Gastroesophageal sphincter (tissue), 4 donors: Measurements from ENCODE around the gene PTPRD. TPM values are rescaled to one million over a fixed set of nuclear protein-coding genes. Genes with fewer than 3 reads are reported as not detected.
"Not testable (repeated sequence)": the region's sequence is repeated elsewhere in the genome, so short reads cannot be mapped to it uniquely, and the experiment has no call there.

ENCODE experiments used
- ATAC-seq: fragments of 150-250 bp; one replicate; pipeline ENCODE4 v1.9.1; 2016; ENCODE audit warnings: mild to moderate bottlenecking, moderate library complexity
- H3K27ac ChIP-seq, 4 donors: fragments of 200-600 bp; sonication (generic) in 3 of 4; 1 replicate in 3 of 4; 2 replicates in 1 of 4; pipeline ENCODE4 v1.5.1; 2016 to 2019
- H3K27me3 ChIP-seq: fragments of 200-600 bp; sonication (generic); one replicate; pipeline ENCODE4 v1.5.1; 2019
- H3K36me3 ChIP-seq, 2 donors: fragments of 200-600 bp; sonication (generic); one replicate each; pipeline ENCODE4 v1.5.1; 2019; ENCODE audit warnings: control low read depth in 1 of 2
- H3K4me1 ChIP-seq, 3 donors: fragments of 200-600 bp; sonication (generic); 1 replicate in 2 of 3; 2 replicates in 1 of 3; pipeline ENCODE4 v1.5.1; 2016 to 2019; ENCODE audit warnings: control low read depth in 2 of 3
- H3K4me3 ChIP-seq, 2 donors: fragments of 200-600 bp; sonication (generic); one replicate each; pipeline ENCODE4 v1.5.1; 2019; ENCODE audit warnings: mild to moderate bottlenecking in 1 of 2, moderate library complexity in 1 of 2
- H3K9me3 ChIP-seq, 3 donors: fragments of 200-600 bp; sonication (generic); one replicate each; pipeline ENCODE4 v1.5.1; 2017 to 2019; ENCODE audit warnings: control low read depth in 2 of 3
- CTCF ChIP-seq, 4 experiments: fragments of 200-600 bp in 2 of 4; fragments of 450-650 bp in 2 of 4; sonication (generic) in 1 of 4; IDR thresholded peaks; one replicate each; pipeline ENCODE4 v1.5.1; 2017 to 2019; ENCODE audit warnings: antibody characterized with exemption in 4 of 4, mild to moderate bottlenecking in 2 of 4, moderate library complexity in 2 of 4
- EP300 ChIP-seq: sonication (generic); formaldehyde crosslinking; IDR thresholded peaks from one replicate; pipeline ENCODE4 v1.6.1; 2017; ENCODE audit warnings: antibody characterized with exemption, mild to moderate bottlenecking
- POLR2A ChIP-seq, 2 donors: fragments of 450-650 bp; IDR thresholded peaks; one replicate each; pipeline ENCODE4 v1.6.1; 2017; ENCODE audit warnings: antibody characterized with exemption in 2 of 2, mild to moderate bottlenecking in 2 of 2, moderate library complexity in 1 of 2
- POLR2AphosphoS5 ChIP-seq: sonication (generic); formaldehyde crosslinking; IDR thresholded peaks from one replicate; pipeline ENCODE4 v1.6.1; 2017; ENCODE audit warnings: antibody characterized with exemption
- WGBS, 2 donors: methylation state at CpG; one replicate each; pipeline ENCODE4 v1.1.5; 2018; ENCODE audit warnings: low coverage in 1 of 2; 5-methylcytosine and 5-hydroxymethylcytosine counted together
- total RNA-seq, 4 donors: library from RNA; depleted of rRNA; stranded (reverse); fragments of >200 nt; gene quantifications; one replicate each; pipeline ENCODE4 v1.1.0, GENCODE V29; 2016

Gene PTPRD
- total RNA-seq, 4 donors from 2014 or later, result 3.5 to 53.9 (median 15.8) TPM

- Histone ChIP-seq H3K4me3 (no peak overlapping the region), H3K4me1 (no peaks in the 10 kb centered on the region), H3K9me3 (no peaks in the 10 kb centered on the region), H3K27ac (no peak overlapping the region), H3K27me3 (no peaks in the 10 kb centered on the region), H3K36me3 (no peaks in the 10 kb centered on the region)
- no peak for ATAC-seq
- TF ChIP-seq EP300 (no peak), CTCF (IDR thresholded peaks at IDR 0.05) (no peak), POLR2A (IDR thresholded peaks at IDR 0.05) (no peak), POLR2AphosphoS5 (no peak)
- WGBS, 2 donors, result 63 to 83% methylated on average over 3 of the region's 3 CpGs
Measured at GRCh38 chr9:9054354-9054992, 1558.3 kb downstream of the PTPRD start.

GRCh38 chr9:9045572-9045971 lies 1567.2 kb downstream of the PTPRD start:
- ATAC-seq, result no peak
- no peaks in the 10 kb centered on the region for H3K27me3 ChIP-seq
- H3K4me1 ChIP-seq, result no peaks in the 10 kb centered on the region
- H3K27ac ChIP-seq, result no peak overlapping the region
- 19 to 54% methylated on average over 2 of the region's 2 CpGs for WGBS, 2 donors
- H3K4me3 ChIP-seq, result no peak overlapping the region
- TF ChIP-seq CTCF (IDR thresholded peaks at IDR 0.05) (no peak), POLR2AphosphoS5 (no peak), POLR2A (IDR thresholded peaks at IDR 0.05) (no peak), EP300 (no peak)
- H3K36me3 ChIP-seq, result no peaks in the 10 kb centered on the region
- no peaks in the 10 kb centered on the region for H3K9me3 ChIP-seq

- Histone ChIP-seq H3K9me3 (no peaks in the 10 kb centered on the region), H3K27ac (no peak overlapping the region), H3K27me3 (no peaks in the 10 kb centered on the region), H3K36me3 (no peaks in the 10 kb centered on the region), H3K4me3 (no peak overlapping the region), H3K4me1 (no peaks in the 10 kb centered on the region)
- 45 to 70% methylated on average over 2 to 4 of the region's 4 CpGs for WGBS, 2 donors
- no peak for TF ChIP-seq POLR2A (IDR thresholded peaks at IDR 0.05)
- TF ChIP-seq POLR2AphosphoS5, result no peak
- no peak for TF ChIP-seq EP300
- no peak for TF ChIP-seq CTCF (IDR thresholded peaks at IDR 0.05)
- ATAC-seq, result no peak
Measured at GRCh38 chr9:9045072-9045471, 1567.7 kb downstream of the PTPRD start.

- not testable (repeated sequence) for H3K4me1 ChIP-seq, H3K4me3 ChIP-seq, H3K27ac ChIP-seq, H3K36me3 ChIP-seq, H3K27me3 ChIP-seq, ATAC-seq, H3K9me3 ChIP-seq
- WGBS, 2 donors, result 95 to 100% methylated on average over 2 to 3 of the region's 3 CpGs
Measured at GRCh38 chr9:9043788-9044187, 1569.0 kb downstream of the PTPRD start.

GRCh38 chr9:9041756-9042155 lies 1571.0 kb downstream of the PTPRD start:
- 25 to 54% methylated on average over 3 of the region's 3 CpGs for WGBS, 2 donors
- Histone ChIP-seq H3K4me3 (no peak overlapping the region), H3K36me3 (no peaks in the 10 kb centered on the region), H3K4me1 (no peaks in the 10 kb centered on the region), H3K27ac (no peak overlapping the region), H3K9me3 (no peaks in the 10 kb centered on the region), H3K27me3 (no peaks in the 10 kb centered on the region)
- TF ChIP-seq POLR2AphosphoS5, result no peak
- no peak for TF ChIP-seq EP300
- no peak for TF ChIP-seq POLR2A (IDR thresholded peaks at IDR 0.05)
- TF ChIP-seq CTCF (IDR thresholded peaks at IDR 0.05), result no peak
- no peak for ATAC-seq
